HepG2 (cell line): Measurements from ENCODE around the gene SRSF11. TPM values are rescaled to one million over a fixed set of nuclear protein-coding genes. Genes with fewer than 3 reads are reported as not detected.

Experiments used
- CBX1 ChIP-seq: IDR thresholded peaks from one replicate; pipeline ENCODE4 v1.6.1; 2016; ENCODE audit warnings: antibody characterized with exemption, low read depth
- FOXK1 ChIP-seq: sonication (generic); formaldehyde crosslinking; IDR thresholded peaks from 2 replicates; pipeline ENCODE4 v1.4.0; 2020; ENCODE audit warnings: low read depth, missing genetic modification reagents, borderline replicate concordance
- KAT8 ChIP-seq: IDR thresholded peaks from 2 replicates; pipeline ENCODE4 v1.6.1; 2016; ENCODE audit warnings: missing genetic modification reagents, missing compliant biosample characterization
- KDM3A ChIP-seq: IDR thresholded peaks from 2 replicates; pipeline ENCODE4 v1.6.1; 2018; ENCODE audit warnings: low read depth, missing compliant biosample characterization
- TAF1 ChIP-seq: sonication (generic); formaldehyde crosslinking; IDR thresholded peaks from 2 replicates; pipeline ENCODE4 v1.4.0; 2020; ENCODE audit warnings: missing genetic modification reagents
- TBL1XR1 ChIP-seq: fragments of 150-350 bp; IDR thresholded peaks from 2 replicates; pipeline ENCODE4 v1.6.1; 2014; ENCODE audit warnings: borderline replicate concordance, low read length; ENCODE audit not compliant: partially characterized antibody
- ZNF354B ChIP-seq: sonication (generic); formaldehyde crosslinking; IDR thresholded peaks from 2 replicates; pipeline ENCODE4 v1.8.0; 2022; ENCODE audit warnings: mild to moderate bottlenecking, missing genetic modification reagents
- polyA plus RNA-seq, 8 experiments: library from polyadenylated mRNA; depleted of rRNA in 3 of 8; stranded (reverse) in 7 of 8; unstranded in 1 of 8; fragments of >200 nt; fragmentation: Illumina TruSeq in 4 of 8; extraction: Trizol in 4 of 8; gene quantifications; 2 replicates each; pipeline versions ENCODE4 v1.2.1 to v1.2.3, GENCODE V29; 2011 to 2016; ENCODE audit warnings: low read depth in 4 of 8, missing spikeins in 1 of 8, mixed read lengths in 1 of 8; ENCODE audit not compliant: insufficient read depth in 1 of 8
- total RNA-seq, 5 experiments: library from RNA; depleted of rRNA; stranded (reverse); fragments of >200 nt; fragmentation: Illumina TruSeq; extraction: Trizol; gene quantifications; 2 replicates each; pipeline ENCODE4 v1.2.3, GENCODE V29; 2016; ENCODE audit warnings: low read depth in 1 of 5
- TF ChIP-seq, protein P1 (sequence below): sonication (generic); formaldehyde crosslinking; IDR thresholded peaks from 2 replicates; pipeline ENCODE4 v1.4.0; 2020; ENCODE audit warnings: missing genetic modification reagents, borderline replicate concordance
- TF ChIP-seq, protein P2 (sequence below): IDR thresholded peaks from 2 replicates; pipeline ENCODE4 v1.4.0; 2020; ENCODE audit warnings: mild to moderate bottlenecking, missing genetic modification reagents
- TF ChIP-seq, protein P3 (sequence below): sonication (generic); formaldehyde crosslinking; IDR thresholded peaks from 2 replicates; pipeline ENCODE4 v1.5.0; 2020; ENCODE audit warnings: missing genetic modification reagents, mild to moderate bottlenecking, borderline replicate concordance
- TF ChIP-seq, protein P4 (sequence below): sonication (generic); formaldehyde crosslinking; IDR thresholded peaks from 2 replicates; pipeline ENCODE4 v1.5.1; 2020; ENCODE audit warnings: missing genetic modification reagents, mild to moderate bottlenecking, borderline replicate concordance
- TF ChIP-seq, protein P5 (sequence below): sonication (generic); formaldehyde crosslinking; IDR thresholded peaks from 2 replicates; pipeline ENCODE4 v1.8.1; 2022; ENCODE audit warnings: low read depth, mild to moderate bottlenecking, missing genetic modification reagents
- TF ChIP-seq, protein P6 (sequence below): sonication (generic); formaldehyde crosslinking; IDR thresholded peaks from 2 replicates; pipeline ENCODE4 v1.4.0; 2020; ENCODE audit warnings: missing genetic modification reagents

SRSF11 gene
- total and polyA plus RNA-seq, 2 of the 13 experiments (the other 11 are each of a cell fraction or from before 2014, with no cell fraction given): 118 to 381 TPM

DNA sequence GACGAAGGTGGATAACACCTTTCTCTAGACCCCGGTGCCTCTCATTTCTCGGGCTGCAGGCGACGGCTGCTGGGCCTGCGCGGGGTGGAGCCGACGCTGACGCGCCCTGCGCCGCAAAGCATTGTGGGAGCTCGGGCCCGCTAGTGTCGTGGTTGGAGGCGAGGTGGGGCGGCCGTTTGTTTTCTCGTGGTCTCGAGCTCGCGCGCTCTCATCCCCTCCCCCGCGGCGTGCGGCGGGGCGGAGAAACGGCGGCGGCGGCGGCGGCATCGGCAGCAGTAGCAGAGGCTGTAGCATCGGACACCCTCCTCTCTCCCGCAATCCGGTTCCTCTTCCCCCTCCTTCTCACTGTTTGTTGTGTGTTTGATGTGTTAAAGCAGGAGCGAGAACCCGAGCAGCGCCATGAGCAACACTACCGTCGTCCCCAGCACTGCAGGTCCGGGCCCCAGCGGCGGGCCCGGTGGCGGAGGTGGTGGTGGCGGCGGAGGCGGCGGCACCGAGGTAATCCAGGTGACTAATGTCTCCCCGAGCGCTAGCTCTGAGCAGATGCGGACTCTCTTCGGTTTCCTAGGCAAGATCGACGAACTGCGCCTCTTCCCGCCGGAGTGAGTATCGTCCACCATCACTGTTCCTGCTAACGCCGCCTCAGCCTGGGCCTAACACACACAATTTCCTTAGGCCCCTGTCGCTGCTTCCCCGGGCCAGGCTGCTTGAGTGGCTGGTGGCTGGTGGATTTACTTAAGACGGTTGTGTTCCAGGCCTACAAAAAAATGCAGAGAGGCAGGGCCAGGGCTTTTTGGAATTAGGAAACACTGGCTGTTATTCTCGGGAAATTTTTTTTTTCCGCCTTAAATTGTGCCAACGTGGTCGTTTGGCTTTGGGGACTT, at the start of gene SRSF11 (continued):
- TF ChIP-seq, protein P1, sequence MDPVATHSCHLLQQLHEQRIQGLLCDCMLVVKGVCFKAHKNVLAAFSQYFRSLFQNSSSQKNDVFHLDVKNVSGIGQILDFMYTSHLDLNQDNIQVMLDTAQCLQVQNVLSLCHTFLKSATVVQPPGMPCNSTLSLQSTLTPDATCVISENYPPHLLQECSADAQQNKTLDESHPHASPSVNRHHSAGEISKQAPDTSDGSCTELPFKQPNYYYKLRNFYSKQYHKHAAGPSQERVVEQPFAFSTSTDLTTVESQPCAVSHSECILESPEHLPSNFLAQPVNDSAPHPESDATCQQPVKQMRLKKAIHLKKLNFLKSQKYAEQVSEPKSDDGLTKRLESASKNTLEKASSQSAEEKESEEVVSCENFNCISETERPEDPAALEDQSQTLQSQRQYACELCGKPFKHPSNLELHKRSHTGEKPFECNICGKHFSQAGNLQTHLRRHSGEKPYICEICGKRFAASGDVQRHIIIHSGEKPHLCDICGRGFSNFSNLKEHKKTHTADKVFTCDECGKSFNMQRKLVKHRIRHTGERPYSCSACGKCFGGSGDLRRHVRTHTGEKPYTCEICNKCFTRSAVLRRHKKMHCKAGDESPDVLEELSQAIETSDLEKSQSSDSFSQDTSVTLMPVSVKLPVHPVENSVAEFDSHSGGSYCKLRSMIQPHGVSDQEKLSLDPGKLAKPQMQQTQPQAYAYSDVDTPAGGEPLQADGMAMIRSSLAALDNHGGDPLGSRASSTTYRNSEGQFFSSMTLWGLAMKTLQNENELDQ (CRISPR knock-in tag): no peak
- TF ChIP-seq CBX1: peak; percentile 53
- peak; percentile 80; the same call in 1 of the 2 replicates for TF ChIP-seq KDM3A
- TF ChIP-seq, protein P2, sequence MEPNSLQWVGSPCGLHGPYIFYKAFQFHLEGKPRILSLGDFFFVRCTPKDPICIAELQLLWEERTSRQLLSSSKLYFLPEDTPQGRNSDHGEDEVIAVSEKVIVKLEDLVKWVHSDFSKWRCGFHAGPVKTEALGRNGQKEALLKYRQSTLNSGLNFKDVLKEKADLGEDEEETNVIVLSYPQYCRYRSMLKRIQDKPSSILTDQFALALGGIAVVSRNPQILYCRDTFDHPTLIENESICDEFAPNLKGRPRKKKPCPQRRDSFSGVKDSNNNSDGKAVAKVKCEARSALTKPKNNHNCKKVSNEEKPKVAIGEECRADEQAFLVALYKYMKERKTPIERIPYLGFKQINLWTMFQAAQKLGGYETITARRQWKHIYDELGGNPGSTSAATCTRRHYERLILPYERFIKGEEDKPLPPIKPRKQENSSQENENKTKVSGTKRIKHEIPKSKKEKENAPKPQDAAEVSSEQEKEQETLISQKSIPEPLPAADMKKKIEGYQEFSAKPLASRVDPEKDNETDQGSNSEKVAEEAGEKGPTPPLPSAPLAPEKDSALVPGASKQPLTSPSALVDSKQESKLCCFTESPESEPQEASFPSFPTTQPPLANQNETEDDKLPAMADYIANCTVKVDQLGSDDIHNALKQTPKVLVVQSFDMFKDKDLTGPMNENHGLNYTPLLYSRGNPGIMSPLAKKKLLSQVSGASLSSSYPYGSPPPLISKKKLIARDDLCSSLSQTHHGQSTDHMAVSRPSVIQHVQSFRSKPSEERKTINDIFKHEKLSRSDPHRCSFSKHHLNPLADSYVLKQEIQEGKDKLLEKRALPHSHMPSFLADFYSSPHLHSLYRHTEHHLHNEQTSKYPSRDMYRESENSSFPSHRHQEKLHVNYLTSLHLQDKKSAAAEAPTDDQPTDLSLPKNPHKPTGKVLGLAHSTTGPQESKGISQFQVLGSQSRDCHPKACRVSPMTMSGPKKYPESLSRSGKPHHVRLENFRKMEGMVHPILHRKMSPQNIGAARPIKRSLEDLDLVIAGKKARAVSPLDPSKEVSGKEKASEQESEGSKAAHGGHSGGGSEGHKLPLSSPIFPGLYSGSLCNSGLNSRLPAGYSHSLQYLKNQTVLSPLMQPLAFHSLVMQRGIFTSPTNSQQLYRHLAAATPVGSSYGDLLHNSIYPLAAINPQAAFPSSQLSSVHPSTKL: peak; percentile 66
- peak; percentile 79 for TF ChIP-seq KAT8 (CRISPR knock-in tag)
- no peak for TF ChIP-seq TBL1XR1
- peak; percentile 56; the same call in 1 of the 2 replicates for TF ChIP-seq FOXK1 (CRISPR knock-in tag)
- TF ChIP-seq, protein P3, sequence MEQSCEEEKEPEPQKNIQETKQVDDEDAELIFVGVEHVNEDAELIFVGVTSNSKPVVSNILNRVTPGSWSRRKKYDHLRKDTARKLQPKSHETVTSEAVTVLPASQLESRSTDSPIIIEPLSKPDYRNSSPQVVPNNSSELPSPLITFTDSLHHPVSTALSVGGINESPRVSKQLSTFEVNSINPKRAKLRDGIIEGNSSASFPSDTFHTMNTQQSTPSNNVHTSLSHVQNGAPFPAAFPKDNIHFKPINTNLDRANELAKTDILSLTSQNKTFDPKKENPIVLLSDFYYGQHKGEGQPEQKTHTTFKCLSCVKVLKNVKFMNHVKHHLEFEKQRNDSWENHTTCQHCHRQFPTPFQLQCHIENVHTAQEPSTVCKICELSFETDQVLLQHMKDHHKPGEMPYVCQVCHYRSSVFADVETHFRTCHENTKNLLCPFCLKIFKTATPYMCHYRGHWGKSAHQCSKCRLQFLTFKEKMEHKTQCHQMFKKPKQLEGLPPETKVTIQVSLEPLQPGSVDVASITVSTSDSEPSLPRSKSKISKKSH (CRISPR knock-in tag): no peak; the same call in 1 of the 2 replicates
- TF ChIP-seq, protein P4, sequence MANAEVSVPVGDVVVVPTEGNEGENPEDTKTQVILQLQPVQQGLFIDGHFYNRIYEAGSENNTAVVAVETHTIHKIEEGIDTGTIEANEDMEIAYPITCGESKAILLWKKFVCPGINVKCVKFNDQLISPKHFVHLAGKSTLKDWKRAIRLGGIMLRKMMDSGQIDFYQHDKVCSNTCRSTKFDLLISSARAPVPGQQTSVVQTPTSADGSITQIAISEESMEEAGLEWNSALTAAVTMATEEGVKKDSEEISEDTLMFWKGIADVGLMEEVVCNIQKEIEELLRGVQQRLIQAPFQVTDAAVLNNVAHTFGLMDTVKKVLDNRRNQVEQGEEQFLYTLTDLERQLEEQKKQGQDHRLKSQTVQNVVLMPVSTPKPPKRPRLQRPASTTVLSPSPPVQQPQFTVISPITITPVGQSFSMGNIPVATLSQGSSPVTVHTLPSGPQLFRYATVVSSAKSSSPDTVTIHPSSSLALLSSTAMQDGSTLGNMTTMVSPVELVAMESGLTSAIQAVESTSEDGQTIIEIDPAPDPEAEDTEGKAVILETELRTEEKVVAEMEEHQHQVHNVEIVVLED (CRISPR knock-in tag): peak; percentile 85
- TF ChIP-seq, protein P5, sequence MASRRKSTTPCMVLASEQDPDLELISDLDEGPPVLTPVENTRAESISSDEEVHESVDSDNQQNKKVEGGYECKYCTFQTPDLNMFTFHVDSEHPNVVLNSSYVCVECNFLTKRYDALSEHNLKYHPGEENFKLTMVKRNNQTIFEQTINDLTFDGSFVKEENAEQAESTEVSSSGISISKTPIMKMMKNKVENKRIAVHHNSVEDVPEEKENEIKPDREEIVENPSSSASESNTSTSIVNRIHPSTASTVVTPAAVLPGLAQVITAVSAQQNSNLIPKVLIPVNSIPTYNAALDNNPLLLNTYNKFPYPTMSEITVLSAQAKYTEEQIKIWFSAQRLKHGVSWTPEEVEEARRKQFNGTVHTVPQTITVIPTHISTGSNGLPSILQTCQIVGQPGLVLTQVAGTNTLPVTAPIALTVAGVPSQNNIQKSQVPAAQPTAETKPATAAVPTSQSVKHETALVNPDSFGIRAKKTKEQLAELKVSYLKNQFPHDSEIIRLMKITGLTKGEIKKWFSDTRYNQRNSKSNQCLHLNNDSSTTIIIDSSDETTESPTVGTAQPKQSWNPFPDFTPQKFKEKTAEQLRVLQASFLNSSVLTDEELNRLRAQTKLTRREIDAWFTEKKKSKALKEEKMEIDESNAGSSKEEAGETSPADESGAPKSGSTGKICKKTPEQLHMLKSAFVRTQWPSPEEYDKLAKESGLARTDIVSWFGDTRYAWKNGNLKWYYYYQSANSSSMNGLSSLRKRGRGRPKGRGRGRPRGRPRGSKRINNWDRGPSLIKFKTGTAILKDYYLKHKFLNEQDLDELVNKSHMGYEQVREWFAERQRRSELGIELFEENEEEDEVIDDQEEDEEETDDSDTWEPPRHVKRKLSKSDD (CRISPR knock-in tag): 0 out of 2 replicates have a peak, but pooled peaks have one; percentile 23
- TF ChIP-seq TAF1 (CRISPR knock-in tag): peak; percentile 89
- TF ChIP-seq, protein P6, sequence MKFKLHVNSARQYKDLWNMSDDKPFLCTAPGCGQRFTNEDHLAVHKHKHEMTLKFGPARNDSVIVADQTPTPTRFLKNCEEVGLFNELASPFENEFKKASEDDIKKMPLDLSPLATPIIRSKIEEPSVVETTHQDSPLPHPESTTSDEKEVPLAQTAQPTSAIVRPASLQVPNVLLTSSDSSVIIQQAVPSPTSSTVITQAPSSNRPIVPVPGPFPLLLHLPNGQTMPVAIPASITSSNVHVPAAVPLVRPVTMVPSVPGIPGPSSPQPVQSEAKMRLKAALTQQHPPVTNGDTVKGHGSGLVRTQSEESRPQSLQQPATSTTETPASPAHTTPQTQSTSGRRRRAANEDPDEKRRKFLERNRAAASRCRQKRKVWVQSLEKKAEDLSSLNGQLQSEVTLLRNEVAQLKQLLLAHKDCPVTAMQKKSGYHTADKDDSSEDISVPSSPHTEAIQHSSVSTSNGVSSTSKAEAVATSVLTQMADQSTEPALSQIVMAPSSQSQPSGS (CRISPR knock-in tag): peak; percentile 49; the same call in 1 of the 2 replicates
- TF ChIP-seq ZNF354B (CRISPR knock-in tag): no peak
